Tibial nerve (tissue), 4 donors: ENCODE data around the gene FDXR. TPM values are rescaled to one million over a fixed set of nuclear protein-coding genes. Genes with fewer than 3 reads are reported as not detected.

Experiments used
- DNase-seq, 2 donors: peaks; one replicate each; pipeline ENCODE4 v3.0.0-alpha.2; 2019; ENCODE audit warnings: low spot score in 2 of 2
- H3K27ac ChIP-seq, 4 donors: fragments of 200-600 bp; sonication (generic) in 3 of 4; one replicate each; pipeline ENCODE4 v1.5.1; 2017 to 2019; ENCODE audit warnings: mild to moderate bottlenecking in 1 of 4
- H3K27me3 ChIP-seq, 2 donors: fragments of 200-600 bp; sonication (generic) in 1 of 2; one replicate each; pipeline versions ENCODE4 v1.5.1 to v1.6.0; 2017 to 2019
- H3K36me3 ChIP-seq, 3 donors: fragments of 200-600 bp; sonication (generic); one replicate each; pipeline ENCODE4 v1.5.1; 2018 to 2019
- H3K4me1 ChIP-seq, 4 donors: fragments of 200-600 bp; sonication (generic) in 3 of 4; one replicate each; pipeline ENCODE4 v1.5.1; 2017 to 2019
- H3K4me3 ChIP-seq, 4 donors: fragments of 200-600 bp; sonication (generic) in 3 of 4; one replicate each; pipeline ENCODE4 v1.5.1; 2017 to 2019; ENCODE audit warnings: mild to moderate bottlenecking in 1 of 4, moderate library complexity in 1 of 4
- H3K9me3 ChIP-seq, 4 donors: fragments of 200-600 bp; sonication (generic) in 3 of 4; one replicate each; pipeline ENCODE4 v1.5.1; 2017 to 2019
- EP300 ChIP-seq, 2 donors: sonication (generic); formaldehyde crosslinking; IDR thresholded peaks; one replicate each; pipeline ENCODE4 v1.6.1; 2017; ENCODE audit warnings: antibody characterized with exemption in 2 of 2, mild to moderate bottlenecking in 1 of 2
- POLR2A ChIP-seq, 2 donors: fragments of 450-650 bp; IDR thresholded peaks; one replicate each; pipeline ENCODE4 v1.6.1; 2017; ENCODE audit warnings: antibody characterized with exemption in 2 of 2, mild to moderate bottlenecking in 2 of 2, moderate library complexity in 2 of 2
- WGBS, 2 donors: methylation state at CpG; one replicate each; pipeline ENCODE4 v1.1.5; 2018; 5-methylcytosine and 5-hydroxymethylcytosine counted together
- total RNA-seq, 4 donors: library from RNA; depleted of rRNA; stranded (reverse); fragments of >200 nt; gene quantifications; one replicate each; pipeline ENCODE4 v1.1.0, GENCODE V29; 2016
- TF ChIP-seq, protein P1 (sequence below), 5 experiments: fragments of 200-600 bp in 3 of 5; fragments of 450-650 bp in 2 of 5; sonication (generic) in 3 of 5; IDR thresholded peaks; one replicate each; pipeline ENCODE4 v1.5.1; 2016 to 2019; ENCODE audit warnings: antibody characterized with exemption in 5 of 5, mild to moderate bottlenecking in 3 of 5, moderate library complexity in 2 of 5

The FDXR gene
- total RNA-seq, 4 donors from 2014 or later, result 3.9 to 12.1 (median 8.8) TPM

DNA sequence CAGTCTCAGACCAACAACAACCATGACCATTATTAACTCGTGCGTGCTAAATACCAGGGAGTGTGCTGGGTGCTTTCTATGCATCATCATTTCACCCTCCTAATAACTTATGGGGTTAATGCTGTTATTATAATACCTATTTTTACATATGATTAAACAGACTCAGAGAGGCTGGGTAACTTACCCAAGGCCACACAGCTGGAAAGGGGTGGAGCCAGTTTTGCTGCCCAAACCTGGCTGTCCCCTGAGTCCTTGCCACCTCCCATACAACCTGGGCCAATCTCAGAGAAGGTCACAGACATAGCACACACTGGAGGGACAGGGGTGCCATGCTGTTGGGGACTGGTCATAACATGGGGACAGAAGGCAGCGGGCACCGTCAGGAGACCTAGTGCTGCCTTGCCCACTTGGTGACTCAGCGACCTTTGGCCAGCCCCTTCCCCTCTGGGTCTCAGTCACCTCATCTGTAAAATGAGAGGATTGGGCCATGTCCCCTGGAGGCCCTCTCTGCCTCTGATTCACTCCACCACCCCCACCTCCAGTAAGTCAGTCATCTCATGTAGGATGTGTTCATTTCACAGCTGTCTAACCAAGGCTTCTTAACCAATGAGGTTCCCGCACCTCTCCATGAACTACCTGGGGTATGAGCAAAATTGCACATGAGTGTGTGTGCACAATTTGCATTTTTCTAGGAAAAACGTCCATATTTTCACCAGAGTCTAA, 32.1 kb upstream of the FDXR start:
- no peaks in the 10 kb centered on the region for H3K4me1 ChIP-seq
- peaks cover 0 to 28% of the 10 kb centered on the region in 2 donors for H3K27me3 ChIP-seq
- H3K27ac ChIP-seq, result no peak overlapping the region
- no peaks in the 10 kb centered on the region for H3K9me3 ChIP-seq
- H3K4me3 ChIP-seq, result no peak overlapping the region
- no peak for DNase-seq
- TF ChIP-seq EP300 (IDR thresholded peaks at IDR 0.05) (no peak), POLR2A (IDR thresholded peaks at IDR 0.05) (no peak)
- TF ChIP-seq, protein P1, sequence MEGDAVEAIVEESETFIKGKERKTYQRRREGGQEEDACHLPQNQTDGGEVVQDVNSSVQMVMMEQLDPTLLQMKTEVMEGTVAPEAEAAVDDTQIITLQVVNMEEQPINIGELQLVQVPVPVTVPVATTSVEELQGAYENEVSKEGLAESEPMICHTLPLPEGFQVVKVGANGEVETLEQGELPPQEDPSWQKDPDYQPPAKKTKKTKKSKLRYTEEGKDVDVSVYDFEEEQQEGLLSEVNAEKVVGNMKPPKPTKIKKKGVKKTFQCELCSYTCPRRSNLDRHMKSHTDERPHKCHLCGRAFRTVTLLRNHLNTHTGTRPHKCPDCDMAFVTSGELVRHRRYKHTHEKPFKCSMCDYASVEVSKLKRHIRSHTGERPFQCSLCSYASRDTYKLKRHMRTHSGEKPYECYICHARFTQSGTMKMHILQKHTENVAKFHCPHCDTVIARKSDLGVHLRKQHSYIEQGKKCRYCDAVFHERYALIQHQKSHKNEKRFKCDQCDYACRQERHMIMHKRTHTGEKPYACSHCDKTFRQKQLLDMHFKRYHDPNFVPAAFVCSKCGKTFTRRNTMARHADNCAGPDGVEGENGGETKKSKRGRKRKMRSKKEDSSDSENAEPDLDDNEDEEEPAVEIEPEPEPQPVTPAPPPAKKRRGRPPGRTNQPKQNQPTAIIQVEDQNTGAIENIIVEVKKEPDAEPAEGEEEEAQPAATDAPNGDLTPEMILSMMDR (IDR thresholded peaks at IDR 0.05), result no peak
- 74 to 85% methylated on average over 7 of the region's 7 CpGs for WGBS, 2 donors
- H3K36me3 ChIP-seq, result no peaks in the 10 kb centered on the region

DNA sequence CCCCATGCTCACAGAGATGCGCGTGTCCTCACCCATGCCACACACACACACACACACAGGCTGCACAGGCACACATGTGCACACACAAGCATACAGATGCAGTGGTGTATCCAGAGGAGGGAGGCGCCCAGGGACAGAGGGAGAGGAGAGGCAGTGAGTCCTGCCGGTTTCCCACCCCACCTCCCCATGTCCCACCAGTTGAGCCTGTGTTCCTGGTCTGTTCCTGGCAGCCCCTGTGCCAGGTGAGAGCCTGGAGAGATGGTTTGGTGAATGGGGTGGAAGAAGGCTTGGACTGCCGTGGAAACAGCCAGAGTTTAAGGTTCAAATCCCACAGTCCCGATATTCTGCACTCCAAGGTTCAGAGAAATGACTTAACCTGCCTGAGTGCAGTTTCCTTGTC, 30.9 kb upstream of the FDXR start:
- WGBS, 2 donors, result 62 to 72% methylated on average over 5 to 6 of the region's 6 CpGs
- H3K27ac ChIP-seq, result no peak overlapping the region
- no peaks in the 10 kb centered on the region for H3K9me3 ChIP-seq

DNA sequence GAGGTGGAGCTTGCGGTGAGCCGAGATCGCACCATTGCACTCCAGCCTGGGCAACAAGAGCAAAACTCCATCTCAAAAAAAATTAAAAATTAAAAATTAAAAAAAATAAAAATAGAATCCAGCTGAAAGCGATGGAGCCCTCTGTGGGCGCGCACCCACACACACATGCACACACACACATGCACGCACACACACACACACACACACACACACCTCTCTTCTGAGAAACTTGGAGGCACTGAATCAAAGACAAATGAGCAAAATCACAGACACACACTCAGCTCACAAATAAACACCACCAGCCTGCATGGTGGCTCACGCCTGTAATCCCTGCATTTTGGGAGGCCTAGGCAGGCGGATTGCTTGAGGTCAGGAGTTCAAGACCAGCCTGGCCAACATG, 30.2 kb upstream of the FDXR start:
- H3K9me3 ChIP-seq, result no peaks in the 10 kb centered on the region
- H3K27ac ChIP-seq, result no peak overlapping the region
- H3K4me3 ChIP-seq, result no peak overlapping the region
- H3K27me3 ChIP-seq, result peaks cover 0 to 28% of the 10 kb centered on the region in 2 donors
- no peaks in the 10 kb centered on the region for H3K36me3 ChIP-seq
- no peaks in the 10 kb centered on the region for H3K4me1 ChIP-seq
- TF ChIP-seq EP300 (IDR thresholded peaks at IDR 0.05) (no peak), POLR2A (IDR thresholded peaks at IDR 0.05) (no peak)
- TF ChIP-seq, protein P1 (IDR thresholded peaks at IDR 0.05), result no peak
- 84 to 85% methylated on average over 9 of the region's 9 CpGs for WGBS, 2 donors
- no peak for DNase-seq

More for the DNA sequence above, 30.9 kb upstream of the FDXR start:
- DNase-seq, result no peak
- Histone ChIP-seq H3K4me3 (no peak overlapping the region), H3K36me3 (no peaks in the 10 kb centered on the region), H3K4me1 (no peaks in the 10 kb centered on the region), H3K27me3 (peaks cover 0 to 28% of the 10 kb centered on the region in 2 donors)
- TF ChIP-seq EP300 (IDR thresholded peaks at IDR 0.05), result no peak
- TF ChIP-seq, protein P1 (IDR thresholded peaks at IDR 0.05), result no peak

DNA sequence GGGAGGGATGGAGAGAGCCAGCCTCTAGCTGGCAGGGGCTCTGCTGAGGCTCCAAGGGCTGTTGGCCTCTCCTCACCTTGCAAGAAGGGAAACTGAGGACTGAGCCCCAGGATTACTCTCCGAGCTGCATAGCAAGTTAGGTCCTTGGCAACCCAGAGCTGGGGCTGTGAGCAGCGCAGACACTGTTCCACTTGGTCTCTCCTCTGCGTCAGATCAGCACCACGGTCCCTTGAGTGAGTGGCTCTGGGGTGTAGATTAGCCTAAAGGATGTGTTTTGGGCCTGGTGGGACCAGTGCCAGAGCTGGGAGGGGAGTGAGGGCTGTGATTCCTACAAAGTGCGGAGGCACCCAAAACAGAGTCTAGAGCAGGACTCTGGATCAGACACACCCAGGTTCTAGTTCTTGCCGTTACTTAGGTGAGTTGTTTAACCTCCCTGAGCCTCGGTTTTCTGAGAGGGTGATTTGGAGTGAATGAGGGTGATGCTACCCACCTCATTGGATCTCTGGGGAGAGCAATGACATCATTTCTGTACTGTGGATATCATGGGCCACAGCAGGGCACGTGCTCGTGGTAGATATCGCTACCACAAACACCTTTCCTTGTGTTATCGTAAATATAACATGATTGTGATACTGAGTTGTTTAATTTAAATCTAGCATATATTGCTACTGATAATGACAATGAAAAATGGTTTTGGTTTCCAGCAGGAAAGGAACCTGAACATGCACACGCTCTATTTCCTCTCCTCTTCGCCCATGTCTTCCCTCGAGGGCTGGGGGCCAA, 28.8 kb upstream of the FDXR start:
- Histone ChIP-seq H3K27me3 (peaks cover 0 to 28% of the 10 kb centered on the region in 2 donors), H3K27ac (no peak overlapping the region), H3K4me1 (no peaks in the 10 kb centered on the region), H3K36me3 (no peaks in the 10 kb centered on the region), H3K9me3 (no peaks in the 10 kb centered on the region), H3K4me3 (no peak overlapping the region)
- 68 to 74% methylated on average over 14 of the region's 14 CpGs for WGBS, 2 donors
- TF ChIP-seq, protein P1 (IDR thresholded peaks at IDR 0.05), result no peak
- TF ChIP-seq EP300 (IDR thresholded peaks at IDR 0.05), result no peak
- DNase-seq, result no peak

DNA sequence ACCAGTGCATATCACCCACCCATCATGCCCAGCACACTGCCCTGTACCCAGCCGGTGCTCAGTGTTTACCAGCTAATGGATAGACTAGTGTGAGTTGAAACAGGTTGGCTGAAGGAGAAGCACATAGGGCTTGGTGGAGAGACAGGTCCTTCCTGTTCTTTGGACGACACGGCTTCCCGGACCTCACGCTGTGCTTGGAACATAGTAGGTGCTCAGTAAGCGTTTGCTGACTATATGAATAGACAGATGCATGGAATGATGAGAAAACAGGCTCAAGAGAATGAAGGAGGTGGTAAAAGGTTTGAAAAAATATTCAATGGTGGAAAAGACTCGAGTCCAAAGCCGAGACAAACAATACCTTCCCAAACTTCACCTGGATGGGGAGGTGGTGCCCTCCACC, 27.4 kb upstream of the FDXR start:
- Histone ChIP-seq H3K4me1 (no peaks in the 10 kb centered on the region), H3K9me3 (no peaks in the 10 kb centered on the region), H3K27me3 (peaks cover 0 to 41% of the 10 kb centered on the region in 2 donors), H3K36me3 (no peaks in the 10 kb centered on the region), H3K27ac (no peak overlapping the region), H3K4me3 (no peak overlapping the region)
- WGBS, 2 donors, result 88 to 89% methylated on average over 8 of the region's 8 CpGs
- TF ChIP-seq POLR2A (IDR thresholded peaks at IDR 0.05) (no peak), EP300 (IDR thresholded peaks at IDR 0.05) (no peak)
- TF ChIP-seq, protein P1 (IDR thresholded peaks at IDR 0.05), result no peak
- DNase-seq, result no peak
